GM21390 (cell line): ENCODE data around the gene AHDC1.
"Not testable (repeated sequence)": the region's sequence is repeated elsewhere in the genome, so short reads cannot be mapped to it uniquely, and the experiment has no call there.

ENCODE experiments used
- ATAC-seq: cut with Tn5 transposase; IDR thresholded peaks from one replicate; pipeline ENCODE4 v1.9.1; 2021; ENCODE audit not compliant: unreplicated experiment

The AHDC1 gene

GRCh38 chr1:27633640-27634176, 29.8 kb upstream of the AHDC1 start:
- no peak for ATAC-seq

GRCh38 chr1:27633298-27633610, 29.3 kb upstream of the AHDC1 start:
- ATAC-seq: no peak

GRCh38 chr1:27632387-27633297, 28.7 kb upstream of the AHDC1 start:
- ATAC-seq: no peak

GRCh38 chr1:27630859-27631491, 27.0 kb upstream of the AHDC1 start:
- ATAC-seq: no peak

GRCh38 chr1:27628712-27629111, 24.8 kb upstream of the AHDC1 start:
- ATAC-seq: no peak

GRCh38 chr1:27627733-27628132, 23.8 kb upstream of the AHDC1 start:
- ATAC-seq: not testable (repeated sequence)

GRCh38 chr1:27627061-27627460, 23.1 kb upstream of the AHDC1 start:
- no peak for ATAC-seq

GRCh38 chr1:27626031-27626935, 22.3 kb upstream of the AHDC1 start:
- ATAC-seq: no peak

GRCh38 chr1:27624467-27625178, 20.7 kb upstream of the AHDC1 start:
- ATAC-seq: no peak

GRCh38 chr1:27623327-27624212, 19.6 kb upstream of the AHDC1 start:
- ATAC-seq: no peak

GRCh38 chr1:27622828-27623227, 18.9 kb upstream of the AHDC1 start:
- no peak for ATAC-seq

- no peak for ATAC-seq
Measured at GRCh38 chr1:27621051-27621920, 17.3 kb upstream of the AHDC1 start.

GRCh38 chr1:27619782-27620438, 16.0 kb upstream of the AHDC1 start:
- ATAC-seq: not testable (repeated sequence)

- no peak for ATAC-seq
Measured at GRCh38 chr1:27618341-27619082, 14.6 kb upstream of the AHDC1 start.

GRCh38 chr1:27617420-27617819, 13.5 kb upstream of the AHDC1 start:
- no peak for ATAC-seq

GRCh38 chr1:27616441-27616840, 12.5 kb upstream of the AHDC1 start:
- ATAC-seq: no peak
